Hematopoietic multipotent progenitor cell treated with erythropoietin and hydrocortisone succinate and interleukin-3 and kit ligand, for 15 days (in vitro differentiated cells): ENCODE data around the gene ZNF253.
"Not testable (repeated sequence)": the region's sequence is repeated elsewhere in the genome, so short reads cannot be mapped to it uniquely, and the experiment has no call there.

Source experiments
- DNase-seq: peaks from one replicate; pipeline ENCODE4 v3.0.0-alpha.2; 2015; ENCODE audit warnings: low spot score

Gene ZNF253

DNA sequence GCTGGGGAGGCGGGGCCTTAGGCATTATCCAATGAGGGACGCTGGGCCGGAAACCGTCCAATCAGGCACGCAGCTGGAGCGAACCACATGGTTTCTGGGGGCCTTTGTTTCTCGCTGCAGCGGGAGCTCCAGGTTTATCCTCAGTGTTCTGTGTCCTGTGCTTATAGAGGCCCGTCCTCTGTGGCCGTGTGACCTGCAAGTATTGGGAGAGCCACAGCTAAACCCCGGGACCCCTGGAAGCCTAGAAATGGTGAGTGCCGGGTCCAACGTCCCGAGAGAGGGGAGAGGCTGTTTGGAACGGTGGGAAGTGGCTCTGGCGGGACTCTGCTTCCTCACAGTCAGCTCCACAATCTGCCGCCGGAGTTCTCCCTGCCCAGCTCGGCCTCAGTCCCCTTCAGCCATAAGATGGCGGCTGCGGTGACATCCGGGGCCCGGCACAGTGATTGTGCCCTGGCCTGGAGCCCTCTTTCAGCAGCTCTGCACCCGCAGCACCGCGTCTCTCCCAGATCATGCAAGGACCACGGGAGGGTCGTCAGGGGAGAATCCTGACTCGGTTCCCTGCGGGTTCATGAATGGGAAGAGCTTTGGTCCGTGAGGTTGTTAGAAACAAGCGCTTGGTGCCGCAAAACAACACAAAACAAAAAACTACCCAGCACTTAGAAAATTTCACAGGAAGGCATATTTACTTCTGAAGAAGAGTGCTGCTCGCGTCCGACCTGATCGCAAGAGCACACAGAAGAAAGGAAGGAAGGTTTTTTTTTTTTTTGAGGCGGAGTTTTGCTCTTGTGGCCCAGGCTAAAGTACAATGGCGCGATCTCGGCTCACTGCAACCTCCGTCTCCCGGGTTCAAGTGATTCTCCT is at the start of gene ZNF253:
Gene ZNF253, plus strand, starts transcription at position 133 of the 861 bp plus-strand sequence. Its CDS starts 115 bp downstream, at position 248.
- DNase-seq: peak; percentile 64

DNA sequence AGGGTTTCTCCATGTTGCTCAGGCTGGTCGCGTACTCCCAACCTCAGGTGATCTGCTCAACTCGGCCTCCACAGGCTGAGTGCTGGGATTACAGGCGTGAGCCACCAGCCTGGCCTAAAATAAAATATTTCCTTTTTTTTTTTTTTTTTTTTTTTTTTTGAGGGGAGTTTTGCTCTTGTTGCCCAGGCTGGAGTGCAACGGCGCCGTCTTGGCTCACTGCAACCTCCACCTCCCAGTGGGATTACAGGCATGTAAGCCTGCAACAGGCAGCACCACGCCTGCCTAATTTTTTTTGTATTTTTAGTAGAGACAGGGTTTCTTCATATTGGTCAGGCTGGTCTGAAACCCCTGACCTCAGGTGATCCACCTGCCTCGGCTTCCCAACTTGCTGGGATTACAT is 49.0 kb upstream of the ZNF253 start:
- DNase-seq: no peak

DNA sequence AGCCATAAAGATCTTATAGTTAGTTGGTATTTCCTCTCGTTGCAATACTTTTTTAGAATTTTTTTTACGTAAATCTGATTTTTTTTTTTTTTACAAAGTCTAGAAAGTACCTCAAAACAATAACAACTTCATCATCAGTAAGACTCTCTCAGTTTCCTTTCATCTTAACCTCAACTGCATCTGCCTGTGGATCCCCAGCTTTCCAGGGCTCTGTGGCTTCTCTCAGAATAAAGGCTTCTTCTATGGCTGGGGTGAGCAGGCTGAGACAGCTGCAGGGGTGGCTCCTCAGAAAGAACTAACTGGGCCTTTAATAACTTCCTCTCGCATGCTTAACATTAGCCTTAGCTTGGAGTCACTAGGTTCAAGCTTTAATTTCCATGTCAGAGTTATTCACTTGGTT is 48.3 kb upstream of the ZNF253 start:
- DNase-seq: no peak

DNA sequence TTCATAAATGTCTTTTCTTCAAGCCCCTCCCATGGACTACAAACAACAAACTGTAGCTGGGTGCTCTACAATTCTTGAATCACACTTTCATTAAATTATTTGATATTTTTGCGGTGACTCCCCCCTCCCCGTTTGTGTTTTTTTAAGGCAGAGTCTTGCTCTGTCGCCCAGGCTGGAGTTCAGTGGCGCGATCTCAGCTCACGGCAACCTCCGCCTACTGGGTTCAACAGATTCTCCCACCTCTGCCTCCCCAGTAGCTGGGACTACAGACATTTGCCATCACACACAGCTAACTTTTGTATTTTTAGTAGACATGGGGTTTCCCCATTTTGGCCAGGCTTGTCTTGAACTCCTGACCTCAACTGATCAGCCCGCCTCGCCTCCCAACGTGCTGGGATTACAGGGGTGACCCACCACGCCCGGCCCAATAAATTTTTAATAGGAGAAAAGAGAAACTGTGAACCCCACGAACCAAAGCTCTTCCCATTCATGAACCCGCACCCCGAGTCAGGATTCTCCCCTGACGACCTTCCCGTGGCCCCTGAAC is 44.8 kb upstream of the ZNF253 start:
- no peak for DNase-seq

DNA sequence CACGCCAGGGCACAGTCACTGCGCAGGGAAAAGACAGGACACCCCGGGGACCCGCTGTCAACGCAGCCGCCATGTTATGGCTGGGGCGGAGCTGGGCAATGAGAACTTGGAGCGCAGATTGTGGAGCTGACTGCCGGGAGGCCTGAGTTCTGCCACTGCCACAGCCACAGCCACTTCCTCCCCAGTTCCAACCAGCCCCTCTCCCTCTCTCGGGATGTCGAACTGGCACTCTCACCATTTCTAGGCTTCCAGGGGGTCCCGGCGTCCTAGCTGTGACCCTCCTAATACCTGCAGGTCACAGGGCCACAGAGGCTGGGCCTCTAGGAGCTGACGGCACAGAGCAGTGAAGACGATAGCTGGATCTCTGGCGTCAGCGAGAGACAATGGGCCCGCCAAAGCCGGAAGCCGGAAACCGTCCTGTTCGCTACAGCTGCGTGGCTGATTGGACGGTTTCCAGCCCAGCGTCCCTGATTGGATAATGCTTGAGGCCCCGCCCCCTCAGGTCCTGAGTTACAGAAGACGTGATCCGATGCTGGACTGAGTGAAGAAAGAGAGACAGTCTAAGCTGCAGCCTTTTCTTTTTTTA is 44.2 kb upstream of the ZNF253 start, which contains the start of gene ZNF506:
Gene ZNF506, minus strand, starts transcription at position 385 of the 586 bp plus-strand sequence. Its CDS starts 147 bp downstream, at position 238.
- peak; percentile 48 for DNase-seq

DNA sequence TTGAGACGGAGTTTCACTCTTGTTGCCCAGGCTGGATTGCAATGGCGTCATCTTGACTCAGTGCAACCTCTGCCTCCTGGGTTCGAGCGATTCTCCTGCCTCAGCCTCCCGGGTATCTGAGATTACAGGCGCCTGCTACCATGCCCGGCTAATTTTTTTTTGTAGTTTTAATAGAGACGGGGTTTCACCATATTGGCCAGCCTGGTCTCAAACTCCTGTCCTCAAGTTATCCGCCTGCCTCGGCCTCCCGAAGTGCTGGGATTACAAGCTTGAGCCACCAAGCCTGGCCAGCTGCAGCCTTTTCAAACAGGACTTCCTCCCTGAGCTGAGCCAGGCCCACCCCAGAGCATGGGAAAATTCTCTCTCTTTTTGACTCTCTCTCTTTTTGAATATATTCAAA is 43.7 kb upstream of the ZNF253 start:
- DNase-seq: not testable (repeated sequence)

DNA sequence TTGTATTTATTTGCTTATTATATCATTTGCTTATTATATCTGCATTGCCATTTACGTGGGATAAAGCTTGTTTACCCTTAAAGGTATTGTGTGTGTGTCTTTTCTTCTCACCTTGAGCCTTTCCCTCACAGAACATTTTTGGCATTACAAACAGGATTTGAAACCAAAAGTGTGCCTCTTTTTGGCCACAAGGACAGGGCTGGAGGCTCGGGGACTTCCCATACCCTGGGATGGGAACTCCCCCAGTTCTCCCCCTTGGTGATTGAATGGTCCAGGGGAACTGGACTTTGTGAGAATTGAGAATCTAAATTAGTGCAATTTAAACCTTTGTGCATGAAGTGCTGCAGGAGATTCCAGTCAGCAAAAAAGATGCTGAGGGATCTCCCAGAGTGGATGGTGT is 41.8 kb upstream of the ZNF253 start:
- no peak for DNase-seq

DNA sequence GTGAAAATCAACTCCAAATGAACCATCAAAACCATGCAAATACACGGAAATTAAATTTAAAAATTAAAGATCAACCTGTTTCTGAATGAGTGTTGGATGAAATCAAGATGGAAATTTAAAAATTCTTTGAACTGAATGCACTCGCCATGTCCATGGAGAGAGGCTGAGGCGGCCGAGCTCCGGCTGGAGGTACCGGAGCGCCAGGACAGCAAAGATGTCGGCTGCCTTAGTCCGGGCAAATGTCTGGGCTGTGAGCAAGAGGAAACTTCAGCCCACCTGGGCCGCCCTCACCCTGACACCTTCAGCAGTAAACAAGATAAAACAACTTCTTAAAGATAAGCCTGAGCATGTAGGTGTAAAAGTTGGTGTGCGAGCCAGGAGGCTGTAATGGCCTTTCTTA is 38.8 kb upstream of the ZNF253 start:
- no peak for DNase-seq

DNA sequence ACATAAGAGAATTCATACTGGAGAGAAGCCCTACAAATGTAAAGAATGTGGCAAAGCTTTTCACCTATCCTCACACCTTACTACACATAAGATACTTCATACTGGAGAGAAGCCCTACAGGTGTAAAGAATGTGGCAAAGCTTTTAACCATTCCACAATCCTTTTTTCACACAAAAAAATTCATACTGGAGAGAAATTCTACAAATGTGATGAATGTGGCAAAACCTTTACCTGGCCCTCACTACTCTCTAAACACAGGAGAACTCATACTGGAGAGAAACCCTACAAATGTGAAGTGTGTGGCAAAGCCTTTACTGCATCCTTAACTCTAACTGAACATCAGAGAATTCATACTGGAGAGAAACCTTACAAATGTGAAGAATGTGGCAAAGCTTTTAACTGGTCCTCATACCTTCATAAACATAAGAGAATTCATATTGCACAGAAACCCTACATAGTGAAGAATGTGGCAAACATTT is 30.1 kb upstream of the ZNF253 start:
- no peak for DNase-seq

DNA sequence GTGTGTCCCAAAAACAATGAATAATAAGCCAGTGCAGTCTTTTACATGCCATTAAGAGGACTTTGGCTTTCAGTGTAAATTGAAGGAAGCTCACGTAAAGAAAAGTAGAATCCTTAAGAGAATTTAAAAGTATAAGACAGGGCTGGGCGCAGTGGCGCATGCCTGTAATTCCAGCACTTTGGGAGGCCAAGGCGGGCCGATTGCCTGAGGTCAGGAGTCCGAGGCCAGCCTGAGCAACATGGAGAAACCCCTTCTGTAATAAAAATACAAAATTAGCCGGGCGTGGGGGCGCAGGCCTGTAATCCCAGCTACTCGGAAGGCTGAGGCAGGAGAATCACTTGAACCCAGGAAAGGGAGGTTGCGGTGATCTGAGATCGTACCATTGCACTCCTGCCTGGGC is 17.9 kb upstream of the ZNF253 start:
- DNase-seq: no peak

DNA sequence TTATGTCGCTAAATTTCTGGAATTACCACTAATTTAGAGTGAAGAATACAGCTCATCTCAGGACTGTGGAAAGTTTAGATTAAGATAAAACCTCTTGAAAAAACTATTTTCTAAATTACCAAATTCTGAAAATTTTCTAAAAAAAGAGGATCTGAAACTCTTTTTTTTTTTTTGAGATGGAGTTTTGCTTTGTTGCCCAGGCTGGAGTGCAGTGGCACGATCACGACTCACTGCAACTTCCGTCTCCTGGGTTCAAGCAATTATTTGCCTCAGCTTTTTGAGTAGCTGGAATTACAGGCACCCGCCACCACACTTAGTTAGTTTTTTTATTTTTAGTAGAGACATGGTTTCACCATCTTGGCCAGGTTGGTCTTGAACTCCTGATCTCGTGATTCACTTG is 16.6 kb upstream of the ZNF253 start:
- DNase-seq: no peak

DNA sequence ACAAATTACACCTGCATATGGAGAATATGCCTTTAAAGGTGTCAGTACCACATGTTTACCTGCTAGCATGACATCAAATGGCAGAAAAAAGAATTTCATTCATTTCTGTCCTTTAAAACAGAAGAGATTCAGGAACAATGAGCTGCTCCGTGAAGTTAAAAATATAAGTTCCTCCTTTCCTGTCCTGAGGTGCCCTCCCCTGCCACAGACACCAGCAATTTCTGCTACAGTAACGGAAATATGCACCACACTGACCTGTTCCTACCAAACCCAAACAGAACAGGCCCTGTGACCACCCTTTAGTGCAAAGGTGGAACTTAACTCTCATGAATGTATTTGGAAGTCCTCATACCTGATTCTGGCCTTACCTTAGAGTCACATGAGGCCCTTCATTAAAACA is 13.9 kb upstream of the ZNF253 start:
- not testable (repeated sequence) for DNase-seq

DNA sequence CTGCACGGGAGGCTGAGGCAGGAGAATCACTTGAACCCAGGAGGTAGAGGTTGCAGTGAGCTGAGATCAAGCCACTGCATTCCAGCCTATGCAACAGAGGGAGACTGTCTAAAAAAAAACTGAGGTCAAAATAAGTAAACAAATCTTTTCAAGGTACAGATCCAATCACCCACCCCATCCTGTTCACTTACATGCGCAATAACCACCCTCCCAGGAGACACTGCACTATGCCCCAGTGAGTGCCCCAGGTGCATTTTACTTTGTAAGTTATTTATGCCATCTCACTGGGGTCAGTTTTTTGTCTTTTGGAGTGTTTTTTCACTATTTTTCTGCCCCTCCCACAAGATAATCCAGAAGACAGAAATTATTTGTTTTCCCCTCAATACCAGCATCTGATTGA is 6.9 kb upstream of the ZNF253 start:
- DNase-seq: no peak

DNA sequence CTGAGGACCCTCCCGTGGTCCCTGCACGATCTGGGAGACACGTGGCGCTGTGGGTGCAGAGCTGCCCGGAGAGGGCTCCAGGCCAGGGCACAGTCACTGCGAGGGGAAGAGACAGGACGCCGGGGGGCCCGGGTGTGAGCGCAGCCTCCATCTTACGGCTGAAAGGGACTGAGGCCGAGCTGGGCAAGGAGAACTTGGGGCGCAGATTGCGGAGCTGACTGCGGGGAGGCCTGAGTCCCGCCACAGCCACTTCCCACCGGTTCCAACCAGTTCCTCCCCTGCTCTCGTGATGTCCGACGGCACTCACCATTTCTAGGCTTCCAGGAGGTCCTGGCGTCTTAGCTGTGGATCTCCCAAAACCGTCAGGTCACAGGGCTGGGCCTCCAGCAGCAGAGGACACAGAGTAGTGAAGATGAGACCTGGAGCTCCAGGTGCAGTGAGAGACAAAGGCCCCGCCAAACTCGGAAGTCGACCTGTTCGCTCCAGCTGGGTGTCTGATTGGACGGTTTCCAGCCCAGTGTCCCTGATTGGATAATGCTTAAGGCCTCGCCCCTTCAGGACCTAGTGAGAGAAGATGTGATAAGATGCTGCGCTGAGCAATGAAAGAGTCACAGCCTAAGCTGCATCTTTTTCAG is 4.8 kb upstream of the ZNF253 start:
- no peak for DNase-seq

DNA sequence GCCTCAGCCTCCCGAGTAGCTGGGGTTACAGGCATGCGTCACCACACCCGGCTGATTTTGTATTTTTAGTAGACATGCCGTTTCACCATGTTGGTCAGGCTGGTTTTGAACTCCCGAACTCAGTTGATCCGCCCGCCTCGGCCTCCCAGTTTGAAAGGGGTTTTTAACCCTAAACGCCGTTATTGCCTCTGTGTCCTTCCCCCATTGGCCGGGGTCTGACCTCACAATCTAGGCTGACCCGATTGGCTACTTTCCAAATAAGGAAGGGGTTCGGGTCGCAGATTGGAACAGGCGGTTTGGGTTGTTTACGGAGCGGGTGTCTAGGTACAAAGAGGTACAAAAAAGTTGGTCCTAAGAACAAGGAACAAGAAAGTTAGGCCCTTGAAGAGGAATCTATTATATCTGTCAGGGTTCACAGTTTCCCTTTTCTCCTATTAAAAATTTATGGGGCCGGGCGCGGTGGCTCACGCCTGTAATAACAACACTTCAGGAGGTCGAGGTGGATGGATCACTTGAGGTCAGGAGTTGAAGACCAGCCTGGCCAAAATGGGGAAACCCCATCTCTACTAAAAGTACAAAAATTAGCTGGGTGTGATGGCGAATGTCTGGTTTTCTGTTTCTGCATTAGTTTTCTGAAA is 1.0 kb downstream of the ZNF253 start:
- no peak for DNase-seq

DNA sequence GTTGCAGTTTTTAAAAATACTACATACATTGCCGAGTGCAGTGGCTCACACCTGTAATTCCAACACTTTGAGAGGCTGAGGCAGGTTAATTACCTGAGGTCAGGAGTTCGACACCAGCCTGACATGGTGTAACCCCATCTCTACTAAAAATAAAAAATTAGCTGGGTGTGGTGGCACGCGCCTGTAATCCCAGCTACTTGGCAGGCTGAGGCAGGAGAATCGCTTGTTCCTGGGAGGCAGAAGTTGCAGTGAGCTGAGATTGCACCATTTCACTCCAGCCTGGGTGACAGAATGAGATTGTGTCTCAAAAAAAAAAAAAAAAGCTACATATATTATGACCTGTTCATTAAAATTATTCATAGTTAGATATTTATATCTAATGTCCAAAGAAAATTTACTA is 4.4 kb downstream of the ZNF253 start:
- DNase-seq: not testable (repeated sequence)

DNA sequence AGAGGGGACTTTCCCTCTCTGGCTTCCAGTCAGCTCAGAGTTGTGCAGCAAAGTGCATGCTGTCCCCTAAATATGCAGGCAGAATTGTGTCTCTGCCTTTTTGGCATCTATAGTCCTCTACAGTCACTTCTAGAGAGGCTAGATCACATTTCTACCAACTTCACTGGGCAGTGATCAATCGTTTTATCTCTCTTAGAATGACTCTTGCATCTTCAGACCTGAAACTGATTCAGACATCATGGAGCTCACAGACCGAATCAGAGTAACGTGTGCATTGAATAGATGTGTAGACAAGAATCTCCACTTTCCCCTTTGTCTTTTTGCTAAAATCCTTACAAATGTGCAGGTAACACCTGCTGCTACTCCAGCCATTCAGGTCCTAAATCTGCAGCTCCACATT is 6.2 kb downstream of the ZNF253 start:
- DNase-seq: no peak

DNA sequence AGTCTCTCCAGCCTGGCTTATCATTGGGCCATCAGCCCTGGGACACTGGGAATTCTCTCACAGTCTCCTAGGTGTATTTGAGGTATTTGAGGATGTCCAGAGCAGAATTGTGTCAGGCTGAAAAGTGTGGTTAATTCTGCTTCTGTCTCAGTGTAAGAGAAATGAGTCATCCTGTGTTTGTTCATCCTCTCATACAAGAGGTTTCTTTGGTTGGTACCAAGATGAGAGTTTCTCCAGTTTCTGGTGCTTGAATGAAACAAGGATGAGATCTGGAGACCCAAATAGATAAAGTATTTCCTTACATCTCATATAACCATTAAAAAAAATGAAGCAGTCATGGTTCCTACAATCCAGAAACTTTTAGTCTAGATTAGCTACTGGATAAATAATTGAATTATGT is 7.7 kb downstream of the ZNF253 start:
- no peak for DNase-seq

DNA sequence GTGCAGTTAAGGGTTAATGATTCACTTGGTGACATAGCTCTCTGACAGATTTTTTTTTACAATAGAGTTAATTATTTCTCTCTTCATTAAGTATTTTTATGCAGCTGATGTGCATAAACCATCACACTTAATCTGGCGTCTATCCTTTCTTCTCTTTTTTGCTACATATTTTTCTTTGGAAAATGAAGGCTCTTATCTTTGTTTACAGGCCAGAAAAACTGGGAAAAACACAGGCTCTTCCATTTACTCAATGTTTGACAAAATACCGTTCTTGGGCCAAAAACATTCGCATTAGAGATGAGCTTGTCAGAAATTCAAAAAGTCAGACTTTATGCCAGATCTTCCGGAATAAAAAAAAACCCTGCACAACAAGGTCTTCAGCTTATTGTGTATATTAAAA is 12.0 kb downstream of the ZNF253 start:
- DNase-seq: no peak

DNA sequence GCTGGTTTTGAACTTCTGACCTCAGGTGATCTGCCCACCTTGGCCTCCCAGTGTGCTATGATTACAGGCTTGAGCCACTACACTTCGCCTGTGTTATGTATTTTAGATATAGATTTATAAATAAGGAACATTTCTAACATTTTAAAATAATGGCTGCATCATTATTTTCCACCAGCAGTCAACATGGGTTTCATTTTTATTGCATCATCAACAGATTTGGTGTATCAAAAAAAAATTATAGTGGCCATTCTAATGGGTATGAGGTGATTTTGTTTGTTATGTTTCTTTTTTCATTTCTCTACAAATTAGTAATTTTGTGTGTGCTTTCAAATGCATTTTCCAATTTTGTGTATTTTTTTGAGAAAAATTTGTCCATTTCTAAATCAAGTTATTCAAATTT is 18.9 kb downstream of the ZNF253 start:
- DNase-seq: no peak

DNA sequence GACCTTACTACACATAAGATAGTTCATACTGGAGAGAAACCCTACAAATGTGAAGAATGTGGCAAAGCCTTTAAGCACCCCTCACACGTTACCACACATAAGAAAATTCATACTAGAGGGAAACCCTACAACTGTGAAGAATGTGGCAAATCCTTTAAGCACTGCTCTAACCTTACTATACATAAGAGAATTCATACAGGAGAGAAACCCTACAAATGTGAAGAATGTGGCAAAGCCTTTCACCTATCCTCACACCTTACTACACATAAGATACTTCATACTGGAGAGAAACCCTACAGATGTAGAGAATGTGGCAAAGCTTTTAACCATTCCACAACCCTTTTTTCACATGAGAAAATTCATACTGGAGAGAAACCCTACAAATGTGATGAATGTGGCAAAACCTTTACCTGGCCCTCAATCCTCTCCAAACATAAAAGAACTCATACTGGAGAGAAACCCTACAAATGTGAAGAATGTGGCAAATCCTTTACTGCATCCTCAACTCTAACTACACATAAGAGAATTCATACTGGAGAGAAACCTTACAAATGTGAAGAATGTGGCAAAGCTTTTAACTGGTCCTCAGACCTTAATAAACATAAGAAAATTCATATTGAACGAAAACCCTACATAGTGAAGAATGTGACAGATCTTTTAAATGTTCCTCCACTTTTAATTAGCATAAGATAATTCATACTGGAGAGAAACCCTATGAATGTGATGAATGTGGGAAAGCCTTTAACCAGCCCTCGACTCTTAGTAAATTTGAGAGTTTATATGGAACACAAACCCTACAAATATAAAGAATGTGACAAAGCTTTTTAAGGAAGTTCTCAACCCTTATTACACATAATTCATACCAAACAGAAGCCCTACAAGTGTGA is 26.6 kb downstream of the ZNF253 start:
- not testable (repeated sequence) for DNase-seq
